ENCODE data around the gene ATRNL1. TPM values are rescaled to one million over a fixed set of nuclear protein-coding genes. Genes with fewer than 3 reads are reported as not detected.

ATRNL1 gene
- total and polyA plus RNA-seq, 2 experiments from 2014 or later = 5.9 to 17.4 TPM

DNA sequence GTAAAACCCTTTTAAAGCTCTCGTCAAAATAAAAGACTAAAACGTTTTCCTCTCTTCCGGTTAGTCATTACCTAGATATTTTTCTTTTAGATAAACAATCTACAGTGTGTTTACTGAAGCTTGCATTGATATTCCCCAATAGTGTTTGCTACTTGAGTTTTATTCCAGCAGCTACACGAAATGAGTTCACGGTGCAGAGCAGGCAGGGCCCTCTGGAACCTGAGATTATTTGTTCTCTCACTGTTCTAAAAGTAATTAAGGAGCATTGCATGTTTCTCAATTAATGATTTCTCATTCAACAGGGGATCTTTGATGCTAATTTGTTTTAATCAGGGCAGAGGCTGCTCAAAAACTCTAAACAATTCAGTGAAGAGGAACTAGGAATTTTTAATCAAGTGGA is 860.1 kb downstream of the ATRNL1 start:
- WGBS (ENCODE audit: low lambda C conversion rate, missing lambda C conversion rate) = 25% methylated on average over 5 of the region's 5 CpGs
- Histone ChIP-seq H3K4me2 (no peak overlapping the region), H3K36me3 (replicated peaks; ENCODE audit: insufficient read depth, low read depth) (no peaks in the 10 kb centered on the region), H3K27ac (no peak overlapping the region), H4K20me1 (ENCODE audit: insufficient read depth, poor library complexity, severe bottlenecking) (no peaks in the 10 kb centered on the region), H3K4me3 (no peak overlapping the region), H3K27me3 (no peaks in the 10 kb centered on the region), H3K4me1 (ENCODE audit: insufficient read depth) (no peaks in the 10 kb centered on the region), H2AFZ (no peak overlapping the region), H3K9me2 (replicated peaks; ENCODE audit: insufficient read depth) (no peaks in the 10 kb centered on the region), H3K79me2 (no peaks in the 10 kb centered on the region), H3K9me3 (ENCODE audit: low read depth) (no peaks in the 10 kb centered on the region)
- no peak for DNase-seq (ENCODE audit: low spot score)
- TF ChIP-seq, protein P1, sequence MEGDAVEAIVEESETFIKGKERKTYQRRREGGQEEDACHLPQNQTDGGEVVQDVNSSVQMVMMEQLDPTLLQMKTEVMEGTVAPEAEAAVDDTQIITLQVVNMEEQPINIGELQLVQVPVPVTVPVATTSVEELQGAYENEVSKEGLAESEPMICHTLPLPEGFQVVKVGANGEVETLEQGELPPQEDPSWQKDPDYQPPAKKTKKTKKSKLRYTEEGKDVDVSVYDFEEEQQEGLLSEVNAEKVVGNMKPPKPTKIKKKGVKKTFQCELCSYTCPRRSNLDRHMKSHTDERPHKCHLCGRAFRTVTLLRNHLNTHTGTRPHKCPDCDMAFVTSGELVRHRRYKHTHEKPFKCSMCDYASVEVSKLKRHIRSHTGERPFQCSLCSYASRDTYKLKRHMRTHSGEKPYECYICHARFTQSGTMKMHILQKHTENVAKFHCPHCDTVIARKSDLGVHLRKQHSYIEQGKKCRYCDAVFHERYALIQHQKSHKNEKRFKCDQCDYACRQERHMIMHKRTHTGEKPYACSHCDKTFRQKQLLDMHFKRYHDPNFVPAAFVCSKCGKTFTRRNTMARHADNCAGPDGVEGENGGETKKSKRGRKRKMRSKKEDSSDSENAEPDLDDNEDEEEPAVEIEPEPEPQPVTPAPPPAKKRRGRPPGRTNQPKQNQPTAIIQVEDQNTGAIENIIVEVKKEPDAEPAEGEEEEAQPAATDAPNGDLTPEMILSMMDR (IDR thresholded peaks at IDR 0.05; ENCODE audit: poor library complexity) = no peak
- TF ChIP-seq EZH2 (IDR thresholded peaks at IDR 0.05; ENCODE audit: borderline replicate concordance) (no peak), EZH2phosphoT487 (IDR thresholded peaks at IDR 0.05; ENCODE audit: low read depth, severe bottlenecking, unreplicated experiment) (no peak)

DNA sequence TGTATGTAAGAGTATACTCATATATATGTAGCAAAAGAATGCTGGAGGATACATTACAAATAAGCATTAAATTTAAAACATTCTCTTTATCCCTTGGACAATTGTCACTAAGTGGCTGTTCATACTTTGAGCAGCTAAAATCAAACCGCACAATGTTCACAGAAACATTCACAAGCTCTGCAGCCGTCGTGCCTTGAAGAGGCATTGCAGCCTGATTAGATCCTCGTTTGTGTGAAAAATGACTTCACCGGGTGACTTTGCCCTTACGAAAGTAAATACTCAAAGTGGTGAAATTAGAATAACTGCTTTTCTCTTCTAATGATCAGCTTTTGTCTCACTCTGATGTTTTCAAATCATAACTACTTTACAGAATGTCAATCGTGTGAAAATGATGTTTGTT is 860.8 kb downstream of the ATRNL1 start:
- 73% methylated on average over 7 of the region's 7 CpGs for WGBS (ENCODE audit: low lambda C conversion rate, missing lambda C conversion rate)
- DNase-seq (ENCODE audit: low spot score) = no peak
- H2AFZ ChIP-seq = no peak overlapping the region

DNA sequence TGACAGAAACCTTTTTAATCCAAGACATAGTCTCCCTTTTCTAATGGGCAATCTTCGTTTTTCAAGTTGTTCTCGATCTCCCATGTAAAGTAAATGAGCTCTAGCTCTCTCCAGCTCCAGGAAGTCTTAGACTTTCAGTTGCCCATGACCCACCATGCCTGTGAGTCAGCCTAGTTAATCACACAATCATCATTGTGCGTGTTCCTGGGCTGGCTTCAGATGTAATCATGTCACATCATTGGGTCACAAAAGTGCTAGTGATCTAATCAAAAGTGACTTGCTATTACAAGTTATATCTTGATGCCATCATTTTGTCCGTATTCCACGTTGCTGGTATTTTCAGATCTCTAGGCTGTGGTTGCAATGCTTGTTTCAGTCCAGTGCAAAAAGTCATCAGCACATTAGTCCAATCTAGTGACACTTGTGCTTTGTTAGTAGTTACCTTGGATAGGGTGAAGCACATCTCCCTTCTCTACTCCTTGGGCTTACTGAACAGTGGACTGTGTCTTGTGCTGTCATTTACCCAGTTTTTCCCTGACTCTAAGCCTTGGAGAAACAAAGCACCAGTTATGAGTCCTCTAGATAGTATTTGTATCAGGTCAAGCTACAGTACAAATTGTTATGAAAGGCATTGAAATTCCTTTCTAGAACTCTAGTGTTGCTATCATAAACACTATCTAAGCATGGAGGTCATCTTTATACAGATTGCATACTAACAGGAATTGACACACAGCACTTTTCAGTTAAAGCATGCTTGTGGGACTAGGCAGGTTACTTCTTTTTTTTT is 863.3 kb downstream of the ATRNL1 start:
- no peaks in the 10 kb centered on the region for H3K27me3 ChIP-seq
- no peaks in the 10 kb centered on the region for H3K9me3 ChIP-seq (ENCODE audit: low read depth)
- DNase-seq (ENCODE audit: low spot score) = no peak
- 96% methylated on average over 5 of the region's 5 CpGs for WGBS (ENCODE audit: low lambda C conversion rate, missing lambda C conversion rate)
- TF ChIP-seq, protein P1 (IDR thresholded peaks at IDR 0.05; ENCODE audit: poor library complexity) = no peak
- TF ChIP-seq EZH2phosphoT487 (IDR thresholded peaks at IDR 0.05; ENCODE audit: low read depth, severe bottlenecking, unreplicated experiment) = no peak
- no peak for TF ChIP-seq EZH2 (IDR thresholded peaks at IDR 0.05; ENCODE audit: borderline replicate concordance)
- H3K9me2 ChIP-seq (replicated peaks; ENCODE audit: insufficient read depth) = no peaks in the 10 kb centered on the region
- H3K4me2 ChIP-seq = no peak overlapping the region
- no peaks in the 10 kb centered on the region for H3K36me3 ChIP-seq (replicated peaks; ENCODE audit: insufficient read depth, low read depth)
- no peaks in the 10 kb centered on the region for H4K20me1 ChIP-seq (ENCODE audit: insufficient read depth, poor library complexity, severe bottlenecking)
- H3K27ac ChIP-seq = no peak overlapping the region
- H3K79me2 ChIP-seq = no peaks in the 10 kb centered on the region
- no peaks in the 10 kb centered on the region for H3K4me1 ChIP-seq (ENCODE audit: insufficient read depth)
- H3K4me3 ChIP-seq = no peak overlapping the region
- no peak overlapping the region for H2AFZ ChIP-seq

More for the DNA sequence above, 860.8 kb downstream of the ATRNL1 start:
- Histone ChIP-seq H3K36me3 (replicated peaks; ENCODE audit: insufficient read depth, low read depth) (no peaks in the 10 kb centered on the region), H3K27me3 (no peaks in the 10 kb centered on the region), H3K9me3 (ENCODE audit: low read depth) (no peaks in the 10 kb centered on the region), H3K4me3 (no peak overlapping the region), H3K9me2 (replicated peaks; ENCODE audit: insufficient read depth) (no peaks in the 10 kb centered on the region), H3K4me1 (ENCODE audit: insufficient read depth) (no peaks in the 10 kb centered on the region), H3K79me2 (no peaks in the 10 kb centered on the region), H3K4me2 (no peak overlapping the region), H4K20me1 (ENCODE audit: insufficient read depth, poor library complexity, severe bottlenecking) (no peaks in the 10 kb centered on the region), H3K27ac (no peak overlapping the region)
- no peak for TF ChIP-seq EZH2phosphoT487 (IDR thresholded peaks at IDR 0.05; ENCODE audit: low read depth, severe bottlenecking, unreplicated experiment)

DNA sequence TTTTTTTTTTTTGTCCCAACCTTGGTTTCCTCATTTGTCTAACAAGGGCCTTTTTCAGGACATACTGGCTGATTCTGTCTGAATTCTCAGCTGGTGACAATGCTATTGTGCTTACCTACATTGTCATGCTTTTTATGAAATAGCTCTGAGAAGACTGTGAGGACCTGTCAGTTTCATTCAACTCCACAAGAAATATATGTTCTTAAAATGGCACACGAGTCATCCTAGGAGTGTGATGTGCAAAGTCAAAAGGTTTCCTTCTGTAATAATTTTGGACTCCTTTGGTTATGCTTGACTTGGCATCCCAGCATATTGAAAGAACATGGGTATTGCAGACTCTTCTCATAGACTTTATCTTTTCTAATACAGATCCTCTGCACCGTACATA is 863.8 kb downstream of the ATRNL1 start:
- Histone ChIP-seq H3K4me3 (no peak overlapping the region), H3K27ac (no peak overlapping the region), H3K9me3 (ENCODE audit: low read depth) (no peaks in the 10 kb centered on the region), H2AFZ (no peak overlapping the region), H3K4me2 (no peak overlapping the region), H3K9me2 (replicated peaks; ENCODE audit: insufficient read depth) (no peaks in the 10 kb centered on the region), H3K36me3 (replicated peaks; ENCODE audit: insufficient read depth, low read depth) (no peaks in the 10 kb centered on the region), H3K27me3 (no peaks in the 10 kb centered on the region), H3K79me2 (no peaks in the 10 kb centered on the region), H4K20me1 (ENCODE audit: insufficient read depth, poor library complexity, severe bottlenecking) (no peaks in the 10 kb centered on the region), H3K4me1 (ENCODE audit: insufficient read depth) (no peaks in the 10 kb centered on the region)
- WGBS (ENCODE audit: low lambda C conversion rate, missing lambda C conversion rate) = 90% methylated on average over 2 of the region's 2 CpGs
- TF ChIP-seq EZH2phosphoT487 (IDR thresholded peaks at IDR 0.05; ENCODE audit: low read depth, severe bottlenecking, unreplicated experiment) (no peak), EZH2 (IDR thresholded peaks at IDR 0.05; ENCODE audit: borderline replicate concordance) (no peak)
- DNase-seq (ENCODE audit: low spot score) = no peak

All from hepatocyte (in vitro differentiated cells).